SK-N-SH treated with all-trans-retinoic acid at 6 μM for 48 hours (cell line): ENCODE measurements around the gene SARS1.

ENCODE experiments used
- ATAC-seq: fragments of 200-7000 bp; cut with Tn5 transposase; 3 replicates; pipeline ENCODE4 v1.9.1; 2020; ENCODE audit warnings: mild to moderate bottlenecking, moderate library complexity
- ARNTL ChIP-seq: fragments of 450-650 bp; formaldehyde crosslinking; IDR thresholded peaks from 2 replicates; pipeline ENCODE4 v1.5.0; 2020; ENCODE audit warnings: low read depth, mild to moderate bottlenecking, moderate library complexity, borderline replicate concordance
- CSDC2 ChIP-seq: fragments of 250-450 bp; sonication (Bioruptor Pico); IDR thresholded peaks from 2 replicates; pipeline ENCODE4 v1.5.0; 2020; ENCODE audit warnings: mild to moderate bottlenecking, moderate library complexity
- ESRRG ChIP-seq: fragments of 250-450 bp; sonication (Bioruptor Pico); IDR thresholded peaks from 2 replicates; pipeline ENCODE4 v1.6.1; 2021; ENCODE audit warnings: mild to moderate bottlenecking
- GLIS3 ChIP-seq: fragments of 250-450 bp; sonication (Bioruptor Pico); IDR thresholded peaks from 2 replicates; pipeline ENCODE4 v1.5.0; 2020; ENCODE audit warnings: mild to moderate bottlenecking, moderate library complexity
- OSR1 ChIP-seq: fragments of 250-450 bp; sonication (Bioruptor Pico); IDR thresholded peaks from 2 replicates; pipeline ENCODE4 v1.8.0; 2022; ENCODE audit warnings: moderate library complexity, mild to moderate bottlenecking, inconsistent platforms
- PPARA ChIP-seq: fragments of 250-450 bp; sonication (Bioruptor Pico); IDR thresholded peaks from 2 replicates; pipeline ENCODE4 v1.5.0; 2020; ENCODE audit warnings: mild to moderate bottlenecking, borderline replicate concordance
- RARB ChIP-seq: fragments of 250-450 bp; sonication (Bioruptor Pico); IDR thresholded peaks from 2 replicates; pipeline ENCODE4 v1.8.0; 2021; ENCODE audit warnings: mild to moderate bottlenecking, moderate library complexity
- TCF4 ChIP-seq: fragments of 250-450 bp; sonication (Bioruptor Pico); IDR thresholded peaks from 2 replicates; pipeline ENCODE4 v1.8.0; 2021; ENCODE audit warnings: mild to moderate bottlenecking, moderate library complexity, borderline replicate concordance
- TOX ChIP-seq: fragments of 250-450 bp; sonication (Bioruptor Pico); IDR thresholded peaks from 2 replicates; pipeline ENCODE4 v1.8.0; 2021; ENCODE audit warnings: mild to moderate bottlenecking, moderate library complexity, borderline replicate concordance
- ZC3H10 ChIP-seq: fragments of 250-450 bp; sonication (Bioruptor Pico); IDR thresholded peaks from 2 replicates; pipeline ENCODE4 v1.5.1; 2021; ENCODE audit warnings: mild to moderate bottlenecking, moderate library complexity
- ZFP3 ChIP-seq: fragments of 250-450 bp; sonication (Bioruptor Pico); IDR thresholded peaks from 2 replicates; pipeline ENCODE4 v1.5.0; 2020; ENCODE audit warnings: mild to moderate bottlenecking, moderate library complexity
- ZFP30 ChIP-seq: fragments of 450-650 bp; formaldehyde crosslinking; IDR thresholded peaks from 2 replicates; pipeline ENCODE4 v1.5.0; 2022; ENCODE audit warnings: mild to moderate bottlenecking, moderate library complexity
- ZNF70 ChIP-seq: fragments of 450-650 bp; formaldehyde crosslinking; IDR thresholded peaks from 2 replicates; pipeline ENCODE4 v1.5.0; 2020; ENCODE audit warnings: mild to moderate bottlenecking, moderate library complexity
- ZNF8 ChIP-seq: fragments of 450-650 bp; formaldehyde crosslinking; IDR thresholded peaks from 2 replicates; pipeline ENCODE4 v1.5.0; 2020; ENCODE audit warnings: mild to moderate bottlenecking, moderate library complexity
- TF ChIP-seq, protein P1 (sequence below): fragments of 250-450 bp; sonication (Bioruptor Pico); IDR thresholded peaks from 2 replicates; pipeline ENCODE4 v1.5.1; 2020; ENCODE audit warnings: low read depth, mild to moderate bottlenecking, moderate library complexity
- TF ChIP-seq, protein P2 (sequence below): fragments of 250-450 bp; sonication (Bioruptor Pico); IDR thresholded peaks from 2 replicates; pipeline ENCODE4 v1.8.0; 2021; ENCODE audit warnings: low read depth, mild to moderate bottlenecking, moderate library complexity, borderline replicate concordance
- TF ChIP-seq, protein P3 (sequence below): fragments of 250-450 bp; sonication (Bioruptor Pico); IDR thresholded peaks from 2 replicates; pipeline ENCODE4 v1.5.0; 2020; ENCODE audit warnings: mild to moderate bottlenecking, moderate library complexity
- TF ChIP-seq, protein P4 (sequence below): fragments of 250-450 bp; sonication (Bioruptor Pico); IDR thresholded peaks from 2 replicates; pipeline ENCODE4 v1.5.1; 2021; ENCODE audit warnings: mild to moderate bottlenecking, moderate library complexity

SARS1 gene

DNA sequence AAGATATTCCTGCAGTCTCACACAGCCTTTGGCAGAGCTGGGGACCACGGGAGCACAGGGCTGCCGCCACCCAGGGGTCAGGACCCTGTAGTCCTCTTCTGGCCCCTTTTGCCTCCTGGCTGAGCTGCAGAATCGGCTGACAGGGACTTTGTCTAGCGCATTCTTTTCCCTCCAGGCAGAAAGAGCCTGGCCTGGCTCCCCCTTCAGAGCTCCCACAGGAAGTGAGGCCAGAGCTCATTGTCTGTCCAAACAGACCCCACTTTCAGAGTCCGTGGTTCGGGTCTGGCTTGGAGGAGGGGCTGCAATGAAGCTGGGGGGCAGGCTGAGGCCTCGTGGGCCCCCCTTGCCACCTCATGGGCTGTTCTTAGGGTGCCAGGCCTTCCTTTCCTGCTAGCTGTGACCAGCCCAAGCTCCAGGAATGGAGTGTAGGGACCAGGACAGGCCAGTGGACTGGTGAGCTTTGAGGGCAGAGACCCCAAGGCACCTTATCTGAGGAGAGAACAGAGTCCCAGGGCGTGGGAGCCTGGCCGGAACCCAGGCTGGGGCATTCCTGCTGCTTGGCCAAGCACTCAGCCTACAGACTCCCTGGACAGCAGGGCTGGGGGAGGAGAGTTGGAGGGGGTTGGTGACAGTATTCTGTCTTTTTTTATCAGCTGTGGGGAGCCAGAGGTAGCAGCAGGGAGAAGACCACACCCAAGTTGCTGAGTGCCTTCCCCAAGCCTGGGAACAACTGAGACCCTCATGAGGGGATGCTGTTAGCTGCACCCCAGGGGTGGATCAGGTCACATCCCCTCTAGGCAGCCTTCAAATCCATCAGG is 40.3 kb downstream of the SARS1 start (continued):
- TF ChIP-seq, protein P1, sequence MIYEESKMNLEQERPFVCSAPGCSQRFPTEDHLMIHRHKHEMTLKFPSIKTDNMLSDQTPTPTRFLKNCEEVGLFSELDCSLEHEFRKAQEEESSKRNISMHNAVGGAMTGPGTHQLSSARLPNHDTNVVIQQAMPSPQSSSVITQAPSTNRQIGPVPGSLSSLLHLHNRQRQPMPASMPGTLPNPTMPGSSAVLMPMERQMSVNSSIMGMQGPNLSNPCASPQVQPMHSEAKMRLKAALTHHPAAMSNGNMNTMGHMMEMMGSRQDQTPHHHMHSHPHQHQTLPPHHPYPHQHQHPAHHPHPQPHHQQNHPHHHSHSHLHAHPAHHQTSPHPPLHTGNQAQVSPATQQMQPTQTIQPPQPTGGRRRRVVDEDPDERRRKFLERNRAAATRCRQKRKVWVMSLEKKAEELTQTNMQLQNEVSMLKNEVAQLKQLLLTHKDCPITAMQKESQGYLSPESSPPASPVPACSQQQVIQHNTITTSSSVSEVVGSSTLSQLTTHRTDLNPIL (CRISPR knock-in tag), result no peak
- TF ChIP-seq TCF4 (CRISPR knock-in tag) (no peak), ZFP3 (no peak), GLIS3 (CRISPR knock-in tag) (no peak), ZNF70 (CRISPR knock-in tag) (no peak), OSR1 (CRISPR knock-in tag) (no peak), ZFP30 (CRISPR knock-in tag) (no peak)
- TF ChIP-seq, protein P2, sequence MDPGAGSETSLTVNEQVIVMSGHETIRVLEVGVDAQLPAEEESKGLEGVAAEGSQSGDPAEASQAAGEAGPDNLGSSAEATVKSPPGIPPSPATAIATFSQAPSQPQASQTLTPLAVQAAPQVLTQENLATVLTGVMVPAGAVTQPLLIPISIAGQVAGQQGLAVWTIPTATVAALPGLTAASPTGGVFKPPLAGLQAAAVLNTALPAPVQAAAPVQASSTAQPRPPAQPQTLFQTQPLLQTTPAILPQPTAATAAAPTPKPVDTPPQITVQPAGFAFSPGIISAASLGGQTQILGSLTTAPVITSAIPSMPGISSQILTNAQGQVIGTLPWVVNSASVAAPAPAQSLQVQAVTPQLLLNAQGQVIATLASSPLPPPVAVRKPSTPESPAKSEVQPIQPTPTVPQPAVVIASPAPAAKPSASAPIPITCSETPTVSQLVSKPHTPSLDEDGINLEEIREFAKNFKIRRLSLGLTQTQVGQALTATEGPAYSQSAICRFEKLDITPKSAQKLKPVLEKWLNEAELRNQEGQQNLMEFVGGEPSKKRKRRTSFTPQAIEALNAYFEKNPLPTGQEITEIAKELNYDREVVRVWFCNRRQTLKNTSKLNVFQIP (CRISPR knock-in tag), result no peak

DNA sequence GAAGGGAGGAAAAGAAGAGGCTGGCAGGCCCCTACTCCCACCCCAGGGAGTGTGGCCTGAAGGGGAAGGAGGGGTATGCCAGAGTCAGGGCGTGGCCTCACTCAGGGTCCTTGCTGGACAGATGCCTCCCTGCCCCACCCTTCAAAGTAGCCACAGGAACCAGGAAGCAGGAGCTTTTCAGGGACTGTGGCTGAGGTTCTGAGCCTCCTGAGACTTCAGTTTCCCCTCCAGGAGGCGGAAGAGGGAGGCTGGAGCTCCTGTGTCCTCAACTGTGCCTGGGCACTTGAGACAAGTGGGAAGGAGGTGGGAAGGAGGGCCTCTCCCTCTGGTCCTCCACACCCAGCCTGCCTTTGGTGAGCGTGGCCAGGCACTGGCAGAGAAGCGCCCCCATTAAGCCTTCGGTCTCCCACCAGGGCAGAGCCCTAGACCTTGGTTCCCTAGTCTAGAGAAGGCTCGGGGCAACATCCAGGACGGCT is 40.9 kb downstream of the SARS1 start:
- no peak for ATAC-seq
- TF ChIP-seq CSDC2 (CRISPR knock-in tag) (no peak), ESRRG (CRISPR knock-in tag) (no peak), ZC3H10 (CRISPR knock-in tag) (no peak), PPARA (CRISPR knock-in tag) (no peak)
- TF ChIP-seq, protein P3, sequence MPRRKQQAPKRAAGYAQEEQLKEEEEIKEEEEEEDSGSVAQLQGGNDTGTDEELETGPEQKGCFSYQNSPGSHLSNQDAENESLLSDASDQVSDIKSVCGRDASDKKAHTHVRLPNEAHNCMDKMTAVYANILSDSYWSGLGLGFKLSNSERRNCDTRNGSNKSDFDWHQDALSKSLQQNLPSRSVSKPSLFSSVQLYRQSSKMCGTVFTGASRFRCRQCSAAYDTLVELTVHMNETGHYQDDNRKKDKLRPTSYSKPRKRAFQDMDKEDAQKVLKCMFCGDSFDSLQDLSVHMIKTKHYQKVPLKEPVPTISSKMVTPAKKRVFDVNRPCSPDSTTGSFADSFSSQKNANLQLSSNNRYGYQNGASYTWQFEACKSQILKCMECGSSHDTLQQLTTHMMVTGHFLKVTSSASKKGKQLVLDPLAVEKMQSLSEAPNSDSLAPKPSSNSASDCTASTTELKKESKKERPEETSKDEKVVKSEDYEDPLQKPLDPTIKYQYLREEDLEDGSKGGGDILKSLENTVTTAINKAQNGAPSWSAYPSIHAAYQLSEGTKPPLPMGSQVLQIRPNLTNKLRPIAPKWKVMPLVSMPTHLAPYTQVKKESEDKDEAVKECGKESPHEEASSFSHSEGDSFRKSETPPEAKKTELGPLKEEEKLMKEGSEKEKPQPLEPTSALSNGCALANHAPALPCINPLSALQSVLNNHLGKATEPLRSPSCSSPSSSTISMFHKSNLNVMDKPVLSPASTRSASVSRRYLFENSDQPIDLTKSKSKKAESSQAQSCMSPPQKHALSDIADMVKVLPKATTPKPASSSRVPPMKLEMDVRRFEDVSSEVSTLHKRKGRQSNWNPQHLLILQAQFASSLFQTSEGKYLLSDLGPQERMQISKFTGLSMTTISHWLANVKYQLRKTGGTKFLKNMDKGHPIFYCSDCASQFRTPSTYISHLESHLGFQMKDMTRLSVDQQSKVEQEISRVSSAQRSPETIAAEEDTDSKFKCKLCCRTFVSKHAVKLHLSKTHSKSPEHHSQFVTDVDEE, result no peak

DNA sequence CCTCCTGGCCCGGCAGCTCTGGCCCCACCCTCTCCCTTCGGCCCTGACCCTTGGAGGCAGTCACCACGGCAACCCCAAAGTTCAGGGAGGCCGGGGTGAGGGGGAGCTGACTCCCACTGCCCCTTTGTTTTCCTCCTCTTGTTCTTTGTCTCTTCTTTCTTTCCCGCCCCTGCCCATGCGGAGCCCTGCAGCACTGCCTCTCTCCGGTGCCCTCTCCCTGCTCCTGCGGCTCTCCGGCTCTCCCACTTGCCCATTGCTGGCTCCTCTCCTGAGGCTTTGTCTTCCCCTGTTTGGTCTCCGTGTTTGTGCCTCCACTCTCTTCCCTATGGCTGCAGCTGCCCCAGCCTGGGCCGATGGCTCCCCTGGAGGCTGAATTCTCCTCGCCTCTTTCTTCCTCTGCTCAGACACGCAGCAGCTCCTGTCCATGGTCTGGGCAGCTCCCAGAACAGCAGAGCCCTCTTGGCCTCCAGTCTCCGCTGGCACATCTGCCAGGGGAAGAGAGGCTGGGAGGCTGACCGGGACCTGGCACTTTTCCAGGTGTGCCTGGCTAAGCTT is 41.5 kb downstream of the SARS1 start:
- TF ChIP-seq, protein P4, sequence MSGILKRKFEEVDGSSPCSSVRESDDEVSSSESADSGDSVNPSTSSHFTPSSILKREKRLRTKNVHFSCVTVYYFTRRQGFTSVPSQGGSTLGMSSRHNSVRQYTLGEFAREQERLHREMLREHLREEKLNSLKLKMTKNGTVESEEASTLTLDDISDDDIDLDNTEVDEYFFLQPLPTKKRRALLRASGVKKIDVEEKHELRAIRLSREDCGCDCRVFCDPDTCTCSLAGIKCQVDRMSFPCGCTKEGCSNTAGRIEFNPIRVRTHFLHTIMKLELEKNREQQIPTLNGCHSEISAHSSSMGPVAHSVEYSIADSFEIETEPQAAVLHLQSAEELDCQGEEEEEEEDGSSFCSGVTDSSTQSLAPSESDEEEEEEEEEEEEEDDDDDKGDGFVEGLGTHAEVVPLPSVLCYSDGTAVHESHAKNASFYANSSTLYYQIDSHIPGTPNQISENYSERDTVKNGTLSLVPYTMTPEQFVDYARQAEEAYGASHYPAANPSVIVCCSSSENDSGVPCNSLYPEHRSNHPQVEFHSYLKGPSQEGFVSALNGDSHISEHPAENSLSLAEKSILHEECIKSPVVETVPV (CRISPR knock-in tag), result no peak
- ATAC-seq, result no peak

DNA sequence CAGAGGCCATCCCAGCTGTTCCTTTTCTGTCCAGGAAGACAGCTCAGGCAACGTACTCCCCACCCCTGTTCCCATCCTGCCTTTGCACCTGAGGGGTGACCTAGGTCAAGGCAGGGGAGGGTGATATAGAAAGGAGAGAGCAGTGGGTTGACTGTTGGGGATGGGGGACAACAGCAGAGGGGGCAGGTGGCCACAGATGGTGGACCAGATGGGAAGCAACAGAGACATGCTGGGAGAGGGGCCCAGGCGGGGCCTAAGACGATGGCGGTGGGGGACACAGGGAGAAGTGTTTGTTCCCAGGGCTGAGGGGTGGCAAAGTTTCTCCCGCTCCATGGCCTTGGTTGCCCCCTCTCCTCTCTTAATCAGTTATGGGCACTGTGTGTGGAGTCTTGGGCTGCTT is 42.0 kb downstream of the SARS1 start:
- TF ChIP-seq ARNTL (CRISPR knock-in tag) (no peak), RARB (CRISPR knock-in tag) (no peak), ZNF8 (CRISPR knock-in tag) (no peak)
- no peak for ATAC-seq

DNA sequence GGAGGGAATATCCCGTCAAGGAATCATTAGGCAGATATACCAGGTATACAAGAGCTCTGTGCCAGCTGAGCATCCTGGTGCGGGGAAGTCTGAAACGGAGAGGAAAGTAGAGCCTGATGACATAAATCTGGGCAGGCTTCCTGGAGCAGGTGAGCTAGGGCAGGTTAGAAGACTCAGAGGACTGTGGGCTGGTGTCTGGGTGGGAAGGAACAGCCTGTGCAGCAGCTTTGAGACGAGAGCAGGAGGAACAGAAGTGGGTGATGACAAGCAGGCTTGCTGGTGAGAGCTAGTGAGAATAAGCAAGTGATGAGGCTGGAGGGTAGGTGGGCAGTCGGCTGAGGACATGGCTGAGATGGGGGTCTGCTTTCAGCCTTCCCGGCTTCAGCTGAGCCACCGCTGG is 42.4 kb downstream of the SARS1 start:
- no peak for TF ChIP-seq ZNF8 (CRISPR knock-in tag)
- TF ChIP-seq CSDC2 (CRISPR knock-in tag), result no peak
- TF ChIP-seq TOX (CRISPR knock-in tag), result no peak
- TF ChIP-seq, protein P3, result no peak
- TF ChIP-seq ZFP3, result no peak
- TF ChIP-seq ZC3H10 (CRISPR knock-in tag), result no peak
- TF ChIP-seq RARB (CRISPR knock-in tag), result no peak
- no peak for TF ChIP-seq ESRRG (CRISPR knock-in tag)
- TF ChIP-seq, protein P4 (CRISPR knock-in tag), result no peak
- no peak for TF ChIP-seq TCF4 (CRISPR knock-in tag)

More for the DNA sequence above, 42.4 kb downstream of the SARS1 start:
- no peak for ATAC-seq
